Activated T-cell treated with anti-CD3 and anti-CD28 coated beads, Interleukin-2, amount 50 U/mL, for 24 hours (primary cell): ENCODE data around the gene KCNQ2.
"Not testable (repeated sequence)": the region's sequence is repeated elsewhere in the genome, so short reads cannot be mapped to it uniquely, and the experiment has no call there.

Experiments used
- DNase-seq: peaks from one replicate; pipeline ENCODE4 v3.0.0-alpha.2; 2020
- H3K27ac Mint-ChIP-seq: 2 replicates; pipeline ENCODE4 v1.8.0; 2020; ENCODE audit warnings: mild to moderate bottlenecking, mixed read lengths
- H3K27me3 Mint-ChIP-seq: 2 replicates; pipeline ENCODE4 v1.8.0; 2020; ENCODE audit warnings: mixed read lengths
- H3K36me3 Mint-ChIP-seq: 2 replicates; pipeline ENCODE4 v1.8.0; 2020; ENCODE audit warnings: low read depth, mixed read lengths
- H3K4me1 Mint-ChIP-seq: 2 replicates; pipeline ENCODE4 v1.8.0; 2020; ENCODE audit warnings: low read depth, mixed read lengths
- H3K4me3 Mint-ChIP-seq: 2 replicates; pipeline ENCODE4 v1.8.0; 2020; ENCODE audit warnings: mild to moderate bottlenecking, moderate library complexity, mixed read lengths
- H3K9me3 Mint-ChIP-seq: 2 replicates; pipeline ENCODE4 v1.8.0; 2020; ENCODE audit warnings: mixed read lengths

The KCNQ2 gene

DNA sequence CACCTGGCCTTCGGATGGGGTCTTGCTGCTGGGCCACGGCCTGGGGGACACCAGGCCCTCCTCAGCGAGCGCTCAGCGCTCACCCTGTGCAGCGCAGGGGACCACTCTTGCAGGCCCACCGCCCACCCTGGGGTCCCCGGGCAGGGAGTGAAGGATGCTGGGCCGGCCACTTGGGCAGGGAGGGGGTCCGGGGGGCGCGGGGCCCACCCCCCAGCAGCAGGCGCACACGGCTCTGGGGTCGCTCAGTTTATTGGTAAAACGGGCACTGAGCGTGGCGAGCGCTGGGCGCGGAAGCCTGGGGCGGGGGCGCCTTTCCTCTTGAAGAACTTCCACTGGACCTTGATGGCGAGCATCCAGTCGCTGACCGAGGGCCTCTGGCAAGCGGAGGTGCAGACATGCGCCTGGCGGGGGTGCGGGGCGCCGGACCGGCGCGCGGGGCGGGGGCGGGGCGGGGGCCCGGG, 15.4 kb upstream of the KCNQ2 start:
- Mint-ChIP-seq H3K36me3 (no peaks in the 10 kb centered on the region), H3K4me1 (peaks cover 2% of the 10 kb centered on the region), H3K27ac (no peak overlapping the region), H3K4me3 (no peak overlapping the region), H3K27me3 (peaks cover 39% of the 10 kb centered on the region), H3K9me3 (no peaks in the 10 kb centered on the region)
- no peak for DNase-seq

DNA sequence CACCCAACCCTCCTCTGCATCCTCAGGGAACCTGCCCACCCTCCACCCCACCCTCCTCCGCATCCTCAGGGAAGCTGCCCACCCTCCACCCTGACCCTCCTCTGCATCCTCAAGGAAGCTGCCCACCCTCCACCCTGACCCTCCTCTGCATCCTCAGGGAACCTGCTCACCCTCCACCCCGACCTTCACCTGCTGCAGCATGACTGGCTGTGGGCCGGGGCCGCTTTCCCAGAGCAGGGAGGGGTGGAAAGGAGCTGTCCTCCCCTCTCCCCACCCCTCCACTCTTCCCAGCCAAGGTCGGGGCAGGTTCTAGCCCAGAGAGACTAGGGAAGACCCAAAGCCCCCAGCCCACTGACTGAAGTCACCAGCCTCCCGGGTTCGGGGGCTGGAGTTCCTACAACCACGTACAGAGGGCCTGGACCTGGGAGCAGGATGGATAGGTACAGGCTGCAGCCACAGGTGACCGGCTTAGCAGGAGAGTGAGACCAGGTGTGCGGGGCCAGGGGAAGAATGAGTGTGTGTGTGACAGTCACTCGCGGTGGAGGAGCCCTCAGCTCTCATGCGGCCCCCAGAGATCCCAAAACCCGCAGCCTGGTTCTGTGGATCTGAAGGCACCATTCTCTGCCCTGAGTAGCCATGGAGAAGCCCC, 14.8 kb upstream of the KCNQ2 start:
- Mint-ChIP-seq H3K4me3 (no peak overlapping the region), H3K9me3 (no peaks in the 10 kb centered on the region), H3K27me3 (peaks cover 45% of the 10 kb centered on the region), H3K36me3 (no peaks in the 10 kb centered on the region), H3K27ac (no peak overlapping the region), H3K4me1 (peaks cover 2% of the 10 kb centered on the region)
- no peak for DNase-seq

DNA sequence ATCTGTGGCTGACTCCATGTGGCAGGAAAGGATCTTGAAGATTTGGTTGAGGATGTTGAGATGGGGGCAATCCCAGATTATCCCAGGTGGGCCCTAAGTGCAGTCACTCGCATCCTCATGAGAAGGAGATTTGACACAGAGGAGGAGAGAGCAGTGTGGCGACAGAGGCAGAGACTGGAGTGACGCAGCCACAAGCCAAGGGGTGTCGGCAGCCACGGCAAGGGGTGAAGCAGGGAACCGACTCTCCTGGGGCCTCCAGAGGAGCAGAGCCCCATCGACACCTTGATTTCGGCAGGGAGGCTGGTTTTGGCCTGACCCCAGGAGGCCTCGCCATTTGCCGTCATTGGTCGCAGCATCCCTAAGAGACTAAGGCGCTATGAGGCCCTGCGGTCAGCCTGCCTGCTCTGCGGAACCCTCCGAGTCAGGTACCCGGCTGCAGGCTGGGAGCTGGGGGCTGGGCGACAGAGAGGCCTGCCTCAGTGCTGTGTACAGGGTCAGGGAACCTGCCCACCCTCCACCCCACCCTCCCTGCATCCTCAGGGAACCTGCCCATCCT, 13.9 kb upstream of the KCNQ2 start:
- Mint-ChIP-seq H3K27me3 (peaks cover 52% of the 10 kb centered on the region), H3K4me3 (no peak overlapping the region), H3K36me3 (no peaks in the 10 kb centered on the region), H3K27ac (no peak overlapping the region), H3K9me3 (no peaks in the 10 kb centered on the region), H3K4me1 (peaks cover 2% of the 10 kb centered on the region)
- DNase-seq = no peak

DNA sequence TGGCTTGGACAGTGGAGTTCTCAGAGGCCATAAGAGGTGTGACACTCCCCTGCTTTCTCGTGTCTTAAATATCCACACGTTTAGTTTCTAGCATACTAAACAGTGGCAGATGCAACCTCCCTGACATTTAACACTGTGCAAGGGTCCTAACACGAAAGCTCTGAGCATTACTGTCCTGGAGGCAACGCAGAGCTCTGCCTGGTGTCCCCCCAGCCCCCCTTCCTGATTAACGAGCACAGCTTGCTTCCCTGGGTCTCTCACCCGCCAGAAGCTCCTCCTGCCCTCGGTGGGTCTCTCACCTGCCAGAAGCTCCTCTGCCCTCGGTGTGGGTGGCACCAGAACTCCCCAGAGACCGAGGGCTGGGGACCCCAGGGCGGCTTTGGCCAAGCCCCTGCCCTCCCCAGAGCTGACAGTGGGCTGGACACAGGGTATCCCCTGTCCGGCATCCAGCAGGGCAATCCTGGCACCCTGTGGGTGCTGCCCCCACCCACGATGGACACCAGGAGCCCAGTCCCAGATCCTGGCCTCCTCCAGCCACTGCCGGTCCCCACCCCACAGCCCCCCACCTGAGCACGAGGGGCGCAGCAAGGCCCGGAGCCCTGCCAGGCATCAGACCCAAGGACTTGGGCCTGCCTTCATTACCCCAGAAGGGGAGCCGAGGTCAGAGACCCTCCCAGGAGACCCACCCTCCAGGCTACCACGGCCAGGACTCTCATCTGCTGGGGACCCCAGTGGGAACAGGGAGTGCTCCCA, 12.4 kb upstream of the KCNQ2 start:
- Mint-ChIP-seq H3K9me3 (no peaks in the 10 kb centered on the region), H3K27ac (no peak overlapping the region), H3K36me3 (no peaks in the 10 kb centered on the region), H3K4me3 (no peak overlapping the region), H3K27me3 (peaks cover 51% of the 10 kb centered on the region), H3K4me1 (peaks cover 2% of the 10 kb centered on the region)
- DNase-seq = no peak

DNA sequence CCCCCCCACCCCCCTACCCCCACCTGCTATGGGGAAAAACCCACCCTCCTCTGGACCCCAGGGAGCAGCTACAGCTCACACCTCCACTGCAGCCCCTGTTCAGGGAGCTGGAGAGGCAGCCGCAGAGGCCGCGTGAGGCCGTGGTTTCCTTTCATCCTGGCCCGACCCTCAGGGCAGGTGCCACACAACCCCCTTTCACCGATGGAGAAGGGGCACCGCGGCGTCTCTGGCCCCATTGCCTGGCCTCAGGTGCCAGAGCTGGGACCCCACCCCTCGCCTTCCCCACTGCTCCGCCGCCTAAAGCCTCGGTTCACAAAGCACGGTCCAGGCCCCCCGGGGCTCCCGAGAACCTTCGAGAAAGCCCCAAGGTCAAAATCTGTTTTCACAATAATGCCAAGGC, 11.8 kb upstream of the KCNQ2 start:
- DNase-seq = no peak
- Mint-ChIP-seq H3K27ac (no peak overlapping the region), H3K36me3 (no peaks in the 10 kb centered on the region), H3K4me3 (no peak overlapping the region), H3K9me3 (no peaks in the 10 kb centered on the region), H3K27me3 (peaks cover 49% of the 10 kb centered on the region), H3K4me1 (peaks cover 2% of the 10 kb centered on the region)

DNA sequence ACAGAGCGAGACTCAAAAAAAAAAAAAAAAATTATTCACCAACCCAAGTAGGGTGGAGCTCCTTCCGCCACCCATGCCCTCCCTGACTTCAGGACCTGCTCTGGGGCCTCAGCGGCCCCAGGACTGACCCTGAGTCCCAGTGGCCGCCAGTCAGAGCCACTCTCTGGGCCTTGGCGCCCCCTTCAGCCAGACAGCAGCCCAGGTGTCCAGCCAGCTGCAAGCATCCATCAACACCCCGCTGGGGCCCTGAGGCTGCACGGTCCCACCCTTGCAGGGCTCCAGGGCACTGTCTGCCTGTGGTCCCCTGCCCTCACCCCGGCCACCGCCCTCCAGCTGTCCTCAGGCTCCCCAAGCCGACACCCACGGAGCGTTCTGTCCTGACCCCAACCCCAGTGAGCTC, 11.4 kb upstream of the KCNQ2 start:
- no peak overlapping the region for H3K4me3 Mint-ChIP-seq
- H3K27ac Mint-ChIP-seq = no peak overlapping the region
- no peaks in the 10 kb centered on the region for H3K9me3 Mint-ChIP-seq
- H3K4me1 Mint-ChIP-seq = peaks cover 2% of the 10 kb centered on the region
- DNase-seq = no peak
- H3K36me3 Mint-ChIP-seq = no peaks in the 10 kb centered on the region
- H3K27me3 Mint-ChIP-seq = peaks cover 47% of the 10 kb centered on the region

DNA sequence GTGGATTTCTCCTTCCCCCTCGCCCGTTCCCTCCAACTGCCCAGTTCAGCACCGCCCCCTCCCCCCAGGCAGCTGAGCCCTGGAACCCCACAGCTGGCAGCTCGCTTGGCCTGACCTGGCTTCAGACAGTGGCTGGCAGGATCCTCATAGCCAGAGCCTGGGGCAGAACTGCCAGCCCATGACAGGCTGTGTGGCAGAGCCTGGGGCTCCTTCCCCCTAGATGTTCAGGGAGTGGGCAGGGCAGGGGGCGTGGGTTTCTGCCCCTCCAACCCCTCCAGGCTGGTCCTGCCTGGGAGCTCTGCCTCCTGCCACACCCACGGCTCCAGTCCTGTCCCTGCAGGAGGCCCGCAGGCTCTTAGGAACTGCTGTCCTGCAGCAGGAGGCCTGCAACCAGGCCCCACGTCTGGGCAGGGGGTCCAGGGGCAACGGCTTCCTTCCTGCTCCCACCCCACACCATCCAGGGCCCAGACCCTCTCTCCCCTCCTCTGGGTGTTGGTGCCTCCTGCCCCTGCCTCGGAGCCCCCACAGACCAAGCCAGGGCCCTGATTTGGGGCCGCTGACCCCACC, 9.6 kb upstream of the KCNQ2 start:
- Mint-ChIP-seq H3K36me3 (no peaks in the 10 kb centered on the region), H3K9me3 (no peaks in the 10 kb centered on the region), H3K27me3 (peaks cover 55% of the 10 kb centered on the region), H3K27ac (no peak overlapping the region), H3K4me3 (no peak overlapping the region), H3K4me1 (peaks cover 2% of the 10 kb centered on the region)
- no peak for DNase-seq

DNA sequence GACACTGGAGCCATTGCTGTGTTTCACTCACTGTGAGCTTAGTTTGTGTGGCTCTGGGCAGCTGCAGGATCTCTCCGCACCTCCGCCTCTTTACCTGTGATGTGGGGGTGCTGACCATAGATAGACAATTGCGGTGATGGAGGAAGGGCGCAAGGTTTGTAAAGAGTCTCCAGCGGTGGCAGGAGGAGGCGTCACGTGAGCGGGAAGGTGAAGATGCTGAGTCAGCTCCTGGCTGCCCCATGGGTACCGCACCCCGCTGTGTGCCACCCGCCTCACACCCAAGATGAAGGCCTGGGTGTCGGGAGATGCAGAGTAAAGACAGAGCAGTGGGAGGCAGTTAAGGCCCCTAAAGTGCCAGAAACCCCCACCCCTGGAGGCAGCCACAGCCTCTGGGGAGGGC, 9.0 kb upstream of the KCNQ2 start:
- Mint-ChIP-seq H3K4me1 (peaks cover 2% of the 10 kb centered on the region), H3K9me3 (no peaks in the 10 kb centered on the region), H3K4me3 (no peak overlapping the region), H3K27me3 (peaks cover 60% of the 10 kb centered on the region), H3K36me3 (no peaks in the 10 kb centered on the region), H3K27ac (no peak overlapping the region)
- no peak for DNase-seq

DNA sequence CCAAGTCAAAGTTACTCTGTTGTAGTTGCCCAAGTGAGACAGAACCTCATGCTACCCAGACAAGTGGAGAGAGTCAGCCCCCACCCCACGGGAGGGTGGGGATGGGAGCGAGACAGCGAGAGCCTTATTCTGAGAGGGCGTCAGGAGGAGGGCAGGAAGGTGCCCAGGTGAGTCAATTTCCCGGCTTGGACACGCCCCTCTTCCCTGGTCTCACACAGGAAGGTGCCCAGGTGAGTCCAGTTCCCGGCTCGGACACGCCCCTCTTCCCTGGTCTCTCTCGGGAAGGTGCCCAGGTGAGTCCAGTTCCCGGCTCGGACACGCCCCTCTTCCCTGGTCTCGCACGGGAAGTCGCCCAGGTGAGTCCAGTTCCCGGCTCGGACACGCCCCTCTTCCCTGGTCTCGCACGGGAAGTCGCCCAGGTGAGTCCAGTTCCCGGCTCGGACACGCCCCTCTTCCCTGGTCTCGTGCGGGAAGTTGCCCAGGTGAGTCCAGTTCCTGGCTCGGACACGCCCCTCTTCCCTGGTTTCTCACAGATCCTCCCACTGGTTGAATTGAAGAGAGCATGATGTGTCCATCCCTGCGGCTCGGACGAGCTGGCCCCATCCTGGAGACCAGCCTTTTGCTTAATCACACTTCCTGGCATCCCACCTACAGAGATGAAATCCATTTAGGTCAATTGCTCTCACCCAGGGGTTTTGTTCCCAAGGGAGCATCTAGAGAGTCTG, 7.4 kb upstream of the KCNQ2 start:
- H3K4me1 Mint-ChIP-seq, H3K36me3 Mint-ChIP-seq, H3K27ac Mint-ChIP-seq, DNase-seq, H3K9me3 Mint-ChIP-seq, H3K4me3 Mint-ChIP-seq: not testable (repeated sequence)
- H3K27me3 Mint-ChIP-seq = peaks cover 71% of the 10 kb centered on the region

DNA sequence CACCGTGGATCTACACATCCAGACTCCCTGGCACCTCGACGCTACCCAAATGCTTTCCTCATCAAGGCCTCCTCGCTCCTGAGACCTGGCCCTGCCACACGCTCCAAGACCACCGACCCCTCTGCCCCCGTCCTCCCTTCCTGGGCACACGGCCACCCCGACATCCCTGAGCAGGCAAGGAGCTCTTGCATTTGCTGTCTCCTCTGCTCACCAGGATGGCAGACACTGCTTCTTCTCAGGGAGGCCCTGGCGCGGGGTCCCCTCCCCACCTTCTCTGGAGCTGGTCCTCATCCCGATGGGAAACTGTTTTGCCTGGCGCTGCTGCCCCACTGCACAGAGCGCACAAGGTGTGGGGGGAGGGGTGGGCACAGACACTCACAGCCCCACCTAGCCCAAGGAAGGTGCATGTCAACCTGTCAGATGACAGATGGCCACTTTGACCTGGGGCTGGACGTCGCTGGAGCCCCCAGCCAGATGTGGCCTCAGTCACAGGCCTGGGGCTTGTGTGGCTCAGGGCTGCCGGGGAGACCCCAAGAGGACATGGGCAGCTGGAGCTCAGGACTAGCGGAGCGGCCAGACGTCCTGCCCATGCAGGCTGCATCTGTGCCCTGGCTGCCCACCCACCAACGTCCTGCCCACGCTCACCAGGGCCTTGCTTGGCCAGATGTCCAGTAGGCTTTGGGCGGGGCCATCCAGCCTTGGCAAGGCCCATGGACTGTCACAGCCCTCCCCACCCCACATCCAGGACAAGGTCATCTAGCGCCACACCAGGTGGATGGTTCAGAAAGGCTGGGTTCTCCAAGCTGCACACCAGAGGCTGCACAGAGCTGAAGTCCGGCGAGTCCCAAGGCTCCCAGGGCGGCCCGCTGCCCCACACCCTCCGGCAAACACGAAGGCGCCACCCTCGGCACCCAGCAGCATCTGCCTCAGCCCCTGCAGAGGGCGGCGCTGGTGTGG, 6.2 kb upstream of the KCNQ2 start:
- no peak overlapping the region for H3K27ac Mint-ChIP-seq
- DNase-seq = no peak
- peaks cover 79% of the 10 kb centered on the region for H3K27me3 Mint-ChIP-seq
- no peaks in the 10 kb centered on the region for H3K9me3 Mint-ChIP-seq
- H3K4me3 Mint-ChIP-seq = no peak overlapping the region
- H3K36me3 Mint-ChIP-seq = no peaks in the 10 kb centered on the region
- peaks cover 6% of the 10 kb centered on the region for H3K4me1 Mint-ChIP-seq

DNA sequence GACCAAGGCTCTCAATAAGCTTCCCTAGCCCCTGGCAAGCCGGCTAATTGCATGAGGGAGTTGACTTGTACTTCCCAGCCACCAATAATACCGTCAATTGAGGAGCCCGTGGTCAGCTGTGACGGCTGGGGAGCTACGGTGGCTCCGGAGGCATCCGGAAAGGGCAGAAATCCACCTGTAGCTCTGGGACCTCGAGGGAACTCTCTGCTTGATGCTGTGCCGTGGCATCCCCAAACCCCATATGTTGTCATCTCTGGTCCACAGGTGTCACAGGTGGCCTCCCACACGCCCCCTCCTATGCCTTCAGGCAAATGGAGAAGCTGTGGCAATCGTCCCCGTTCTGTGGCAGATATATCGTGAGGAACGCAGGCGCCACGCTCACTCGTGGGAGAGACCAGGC, 5.5 kb upstream of the KCNQ2 start:
- Mint-ChIP-seq H3K27me3 (peaks cover 83% of the 10 kb centered on the region), H3K36me3 (no peaks in the 10 kb centered on the region), H3K4me1 (peaks cover 5% of the 10 kb centered on the region), H3K4me3 (no peak overlapping the region), H3K27ac (no peak overlapping the region), H3K9me3 (no peaks in the 10 kb centered on the region)
- no peak for DNase-seq

DNA sequence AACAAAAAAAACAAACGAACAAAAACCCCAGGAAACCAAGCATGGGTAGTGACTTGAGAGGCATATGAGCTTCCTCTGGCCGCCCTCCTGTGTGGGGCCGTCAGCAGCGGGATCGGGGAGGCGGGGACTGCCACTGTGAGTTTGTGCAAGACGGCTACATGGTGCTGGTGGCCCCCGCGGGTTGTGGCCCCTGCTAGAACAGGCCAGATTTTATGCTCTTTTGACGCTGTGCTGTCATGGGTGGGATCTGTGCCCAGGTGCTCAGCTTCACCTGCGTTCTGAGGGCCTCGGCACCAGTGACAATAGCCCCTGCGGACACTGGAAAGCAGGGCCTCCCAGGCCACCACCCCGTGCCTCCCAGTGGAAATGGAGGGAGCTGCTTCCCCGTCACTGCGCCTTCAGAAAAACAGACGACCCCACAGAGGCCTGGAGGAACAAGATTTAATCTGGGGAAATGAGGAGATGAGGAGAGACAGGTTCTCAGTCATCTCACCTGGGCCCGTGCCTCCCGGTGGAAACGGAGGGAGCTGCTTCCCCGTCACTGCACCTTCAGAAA, 4.7 kb upstream of the KCNQ2 start:
- Mint-ChIP-seq H3K4me1 (peaks cover 4% of the 10 kb centered on the region), H3K27ac (no peak overlapping the region), H3K9me3 (no peaks in the 10 kb centered on the region), H3K27me3 (peaks cover 76% of the 10 kb centered on the region), H3K36me3 (no peaks in the 10 kb centered on the region), H3K4me3 (no peak overlapping the region)
- no peak for DNase-seq

DNA sequence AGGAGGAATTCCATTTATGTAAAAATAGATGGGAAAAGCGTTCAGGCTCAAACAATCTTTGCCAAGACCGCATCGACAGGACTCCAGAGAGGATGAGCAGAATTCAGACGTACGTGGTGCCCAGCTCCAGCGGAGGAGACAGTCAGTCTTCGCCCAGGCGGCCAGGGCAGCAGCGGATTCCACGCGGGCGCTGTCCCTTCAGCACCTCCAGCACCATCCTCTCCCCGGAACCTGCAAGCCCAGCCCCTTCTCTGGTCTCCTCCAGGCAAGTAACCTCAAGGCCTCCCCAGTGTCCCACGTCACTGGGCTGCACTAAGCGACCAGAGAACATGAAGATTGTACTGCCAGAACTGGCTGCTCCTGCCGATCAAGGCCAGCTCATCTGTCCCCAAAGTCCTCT, 2.8 kb upstream of the KCNQ2 start:
- Mint-ChIP-seq H3K36me3 (no peaks in the 10 kb centered on the region), H3K4me3 (no peak overlapping the region), H3K4me1 (peaks cover 4% of the 10 kb centered on the region), H3K9me3 (no peaks in the 10 kb centered on the region), H3K27me3 (peaks cover 75% of the 10 kb centered on the region), H3K27ac (no peak overlapping the region)
- no peak for DNase-seq
